Ishikawa (cell line): ENCODE data around the gene GRIN2A.

ENCODE experiments used
- CEBPB ChIP-seq: IDR thresholded peaks from 2 replicates; pipeline ENCODE4 v1.6.1; 2012
- CREB1 ChIP-seq: IDR thresholded peaks from 2 replicates; pipeline ENCODE4 v1.6.1; 2012; ENCODE audit warnings: low read depth
- EGR1 ChIP-seq: IDR thresholded peaks from 2 replicates; pipeline ENCODE4 v1.6.1; 2012
- EP300 ChIP-seq: IDR thresholded peaks from 2 replicates; pipeline ENCODE4 v1.6.1; 2012; ENCODE audit warnings: borderline replicate concordance
- FOXM1 ChIP-seq: IDR thresholded peaks from 2 replicates; pipeline ENCODE4 v1.6.1; 2012; ENCODE audit warnings: low read depth, borderline replicate concordance
- MAX ChIP-seq: IDR thresholded peaks from 2 replicates; pipeline ENCODE4 v1.6.1; 2012
- NFIC ChIP-seq: IDR thresholded peaks from 2 replicates; pipeline ENCODE4 v1.6.1; 2012
- RAD21 ChIP-seq: IDR thresholded peaks from 2 replicates; pipeline ENCODE4 v1.6.1; 2012; ENCODE audit warnings: low read depth
- REST ChIP-seq: IDR thresholded peaks from 2 replicates; pipeline ENCODE4 v1.6.1; 2012; ENCODE audit warnings: low read depth, mild to moderate bottlenecking
- TAF1 ChIP-seq: IDR thresholded peaks from 2 replicates; pipeline ENCODE4 v1.6.1; 2012; ENCODE audit warnings: low read depth, mild to moderate bottlenecking
- TCF12 ChIP-seq: IDR thresholded peaks from 2 replicates; pipeline ENCODE4 v1.6.1; 2012; ENCODE audit warnings: low read depth
- TEAD4 ChIP-seq: IDR thresholded peaks from 2 replicates; pipeline ENCODE4 v1.6.1; 2012
- YY1 ChIP-seq: IDR thresholded peaks from 2 replicates; pipeline ENCODE4 v1.6.1; 2012; ENCODE audit warnings: low read depth
- ZBTB7A ChIP-seq: IDR thresholded peaks from 2 replicates; pipeline ENCODE4 v1.6.1; 2012; ENCODE audit warnings: low read depth
- TF ChIP-seq, protein P1 (sequence below): IDR thresholded peaks from 2 replicates; pipeline ENCODE4 v1.6.1; 2012

The GRIN2A gene

DNA sequence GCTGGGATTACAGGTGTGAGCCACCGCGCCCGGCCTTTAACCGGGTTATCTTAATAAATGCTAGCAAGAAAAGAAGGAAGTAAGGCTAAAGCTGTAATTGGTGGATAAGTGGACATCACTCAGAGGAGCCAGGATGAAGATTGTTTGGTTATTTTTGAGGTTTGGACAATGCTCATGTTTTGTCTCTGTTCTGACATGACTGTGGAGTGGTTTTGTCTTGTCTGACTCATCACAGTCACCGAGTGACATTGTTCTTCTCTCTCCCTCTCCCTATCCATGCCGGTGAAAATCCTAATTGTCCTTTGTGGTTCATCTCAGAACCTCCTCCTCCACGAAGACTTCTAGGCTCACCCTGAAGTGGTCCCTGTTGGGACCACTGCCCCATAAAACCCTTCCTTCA lies 23.5 kb upstream of the GRIN2A start:
- TF ChIP-seq EP300 (no peak), REST (no peak), MAX (no peak), CREB1 (no peak), ZBTB7A (no peak), TAF1 (no peak)

DNA sequence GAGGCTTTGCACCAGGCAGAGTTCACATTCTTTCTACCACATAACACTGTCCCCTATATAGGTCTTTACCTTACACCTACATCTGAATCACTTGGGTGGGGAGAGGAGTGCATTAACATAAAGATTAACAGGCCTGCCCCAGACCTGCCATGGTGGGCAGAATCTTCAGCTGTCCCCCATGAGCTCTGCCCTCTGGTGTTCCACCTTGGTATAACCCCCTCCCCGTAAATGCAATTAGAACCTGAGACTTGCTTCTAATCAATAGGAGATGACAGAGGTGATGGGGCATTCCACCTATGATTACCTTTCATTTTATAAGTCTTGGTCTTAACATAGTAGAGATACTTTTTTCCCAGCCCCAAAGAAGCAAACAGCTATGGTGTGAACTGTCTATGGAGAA lies 20.4 kb upstream of the GRIN2A start:
- TF ChIP-seq TAF1 (no peak), EGR1 (no peak), TCF12 (no peak), CREB1 (no peak), EP300 (no peak), YY1 (no peak), CEBPB (no peak), TEAD4 (no peak), REST (no peak), NFIC (no peak), ZBTB7A (no peak), MAX (no peak), FOXM1 (no peak), RAD21 (no peak)
- TF ChIP-seq, protein P1, sequence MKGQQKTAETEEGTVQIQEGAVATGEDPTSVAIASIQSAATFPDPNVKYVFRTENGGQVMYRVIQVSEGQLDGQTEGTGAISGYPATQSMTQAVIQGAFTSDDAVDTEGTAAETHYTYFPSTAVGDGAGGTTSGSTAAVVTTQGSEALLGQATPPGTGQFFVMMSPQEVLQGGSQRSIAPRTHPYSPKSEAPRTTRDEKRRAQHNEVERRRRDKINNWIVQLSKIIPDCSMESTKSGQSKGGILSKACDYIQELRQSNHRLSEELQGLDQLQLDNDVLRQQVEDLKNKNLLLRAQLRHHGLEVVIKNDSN = no peak

- no peak for TF ChIP-seq ZBTB7A
Observed at GRCh38 chr16:10200637-10201586, 18.7 kb upstream of the GRIN2A start.

- TF ChIP-seq EP300 = no peak
Observed at GRCh38 chr16:10196999-10197398, 14.8 kb upstream of the GRIN2A start.

DNA sequence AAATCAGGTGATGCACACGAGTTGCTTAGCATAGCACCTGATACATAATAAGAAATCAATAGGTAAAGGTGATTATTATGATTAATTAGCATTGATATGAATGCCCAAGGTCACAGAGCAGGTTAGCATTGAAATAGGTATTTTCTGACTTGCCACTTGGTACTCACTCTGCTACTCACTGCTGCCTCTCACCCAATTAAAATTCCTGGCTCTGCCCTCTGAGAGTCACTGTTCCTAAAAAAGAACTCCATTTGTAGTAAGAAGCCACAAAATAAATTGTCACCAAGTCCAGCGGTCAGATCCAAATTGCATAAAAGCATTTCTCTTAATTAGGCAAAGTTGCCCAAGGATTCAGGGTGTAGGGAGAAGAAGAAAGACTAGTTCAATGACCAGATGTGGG lies 8.9 kb upstream of the GRIN2A start:
- TF ChIP-seq ZBTB7A (no peak), EP300 (no peak), CEBPB (no peak), REST (no peak), TCF12 (no peak), MAX (no peak), FOXM1 (no peak), TAF1 (no peak), NFIC (no peak), RAD21 (no peak), TEAD4 (no peak), CREB1 (no peak), EGR1 (no peak), YY1 (no peak)
- TF ChIP-seq, protein P1 = no peak
